ENCODE results near the gene RPUSD3. TPM values are rescaled to one million over a fixed set of nuclear protein-coding genes. Genes with fewer than 3 reads are reported as not detected.

Gene RPUSD3
- total RNA-seq, 1 donor from 2014 or later: 34.9 TPM

- DNase-seq (ENCODE audit: low read depth): no peak
These were observed 9.1 kb downstream of the RPUSD3 start for GRCh38 chr3:9834520-9835380.

- no peak for DNase-seq (ENCODE audit: low read depth)
These were observed 10.7 kb downstream of the RPUSD3 start for GRCh38 chr3:9833078-9833477.

GRCh38 chr3:9831253-9831652 is 12.6 kb downstream of the RPUSD3 start:
- no peak for DNase-seq (ENCODE audit: low read depth)

- DNase-seq (ENCODE audit: low read depth): no peak
These were observed 14.7 kb downstream of the RPUSD3 start for GRCh38 chr3:9828801-9829755.

- no peak for DNase-seq (ENCODE audit: low read depth)
These were observed 16.8 kb downstream of the RPUSD3 start for GRCh38 chr3:9826815-9827573.

- no peak for DNase-seq (ENCODE audit: low read depth)
These were observed 18.3 kb downstream of the RPUSD3 start for GRCh38 chr3:9825451-9826040.

GRCh38 chr3:9820946-9821345 is 22.9 kb downstream of the RPUSD3 start:
- DNase-seq (ENCODE audit: low read depth): no peak

GRCh38 chr3:9820543-9820942 is 23.3 kb downstream of the RPUSD3 start:
- DNase-seq (ENCODE audit: low read depth): no peak

GRCh38 chr3:9818666-9819335 is 25.0 kb downstream of the RPUSD3 start:
- DNase-seq (ENCODE audit: low read depth): no peak

GRCh38 chr3:9817436-9817835 is 26.4 kb downstream of the RPUSD3 start:
- no peak for DNase-seq (ENCODE audit: low read depth)

GRCh38 chr3:9815986-9816385 is 27.8 kb downstream of the RPUSD3 start:
- DNase-seq (ENCODE audit: low read depth): no peak

- no peak for DNase-seq (ENCODE audit: low read depth)
These were observed 30.8 kb downstream of the RPUSD3 start for GRCh38 chr3:9812870-9813483.

GRCh38 chr3:9810846-9811245 is 33.0 kb downstream of the RPUSD3 start:
- DNase-seq (ENCODE audit: low read depth): no peak

- DNase-seq (ENCODE audit: low read depth): no peak
These were observed 33.4 kb downstream of the RPUSD3 start for GRCh38 chr3:9810433-9810770.

GRCh38 chr3:9809615-9810432 is 34.0 kb downstream of the RPUSD3 start, which contains the start of gene TTLL3:
Gene TTLL3 (plus strand): TSS chr3:9810262. CDS start chr3:9810662, 400 bp downstream.
- DNase-seq (ENCODE audit: low read depth): peak; percentile 74

- DNase-seq (ENCODE audit: low read depth): no peak
These were observed 34.6 kb downstream of the RPUSD3 start for GRCh38 chr3:9809239-9809614.

- peak; percentile 74 for DNase-seq (ENCODE audit: low read depth)
These were observed 35.3 kb downstream of the RPUSD3 start for GRCh38 chr3:9808345-9809037.

GRCh38 chr3:9807981-9808344 is 35.8 kb downstream of the RPUSD3 start:
- no peak for DNase-seq (ENCODE audit: low read depth)

Data from myocyte (in vitro differentiated cells).